RKO (cell line): Measurements from ENCODE around the gene SLC6A5.
A peak's percentile ranks its signal among the peaks of the same experiment; 100 is the strongest.

Experiments
- DNase-seq: peaks from one replicate; pipeline ENCODE4 v3.0.0-alpha.2; 2016; ENCODE audit warnings: low spot score

The SLC6A5 gene

GRCh38 chr11:20596205-20597153 lies 2.9 kb upstream of the SLC6A5 start:
- no peak for DNase-seq

DNA sequence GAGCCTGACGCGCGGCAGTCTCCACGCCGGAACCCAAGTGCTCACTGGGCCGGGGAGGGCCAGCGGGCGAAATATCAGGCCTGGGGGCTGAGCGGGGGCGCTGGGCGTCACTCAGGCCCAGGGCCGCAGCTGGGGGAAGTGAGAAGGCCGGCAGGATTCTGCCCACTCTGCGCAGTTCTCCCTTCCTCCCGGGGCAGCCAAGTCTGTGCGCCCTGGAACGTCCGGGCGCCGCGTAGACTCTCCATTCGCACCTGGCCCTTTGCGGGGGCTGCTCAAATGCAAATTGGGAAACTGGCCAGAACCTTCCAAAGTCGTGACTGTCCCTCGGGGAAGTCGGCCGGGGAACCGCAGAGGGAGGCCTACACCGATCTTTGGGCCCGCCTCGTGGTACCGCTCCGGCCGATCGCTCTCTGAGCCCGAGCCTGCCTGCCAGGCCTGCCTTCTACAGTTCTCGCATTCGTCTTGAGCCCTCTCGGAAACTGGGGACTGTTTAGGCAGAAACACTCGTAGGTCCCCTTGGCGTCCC lies 2.2 kb upstream of the SLC6A5 start:
- no peak for DNase-seq

- DNase-seq, result no peak
Measured at GRCh38 chr11:20597680-20598484, 1.5 kb upstream of the SLC6A5 start.

DNA sequence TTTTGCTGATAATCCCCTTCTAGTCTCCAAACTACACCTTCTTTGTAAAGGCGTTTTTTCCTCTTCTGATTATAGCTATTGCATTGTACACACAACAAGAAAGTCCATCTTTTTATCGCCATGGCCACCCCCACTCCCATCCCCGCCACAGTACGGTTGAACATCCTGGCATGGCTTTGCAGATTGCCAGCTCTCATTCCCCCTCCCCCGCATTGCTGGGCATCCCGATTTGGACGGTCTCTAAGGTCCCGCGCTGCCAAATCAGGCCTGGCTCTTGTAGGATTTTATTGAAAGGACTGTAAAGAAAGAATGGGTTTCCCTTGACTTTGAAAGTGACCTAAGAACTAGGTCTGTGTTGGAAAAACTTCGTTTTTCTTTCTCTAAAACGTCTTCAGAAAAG lies 916 bp upstream of the SLC6A5 start:
- no peak for DNase-seq

GRCh38 chr11:20600020-20600346 lies 575 bp downstream of the SLC6A5 start:
- DNase-seq, result no peak

GRCh38 chr11:20600551-20600950 lies 1.1 kb downstream of the SLC6A5 start:
- no peak for DNase-seq

DNA sequence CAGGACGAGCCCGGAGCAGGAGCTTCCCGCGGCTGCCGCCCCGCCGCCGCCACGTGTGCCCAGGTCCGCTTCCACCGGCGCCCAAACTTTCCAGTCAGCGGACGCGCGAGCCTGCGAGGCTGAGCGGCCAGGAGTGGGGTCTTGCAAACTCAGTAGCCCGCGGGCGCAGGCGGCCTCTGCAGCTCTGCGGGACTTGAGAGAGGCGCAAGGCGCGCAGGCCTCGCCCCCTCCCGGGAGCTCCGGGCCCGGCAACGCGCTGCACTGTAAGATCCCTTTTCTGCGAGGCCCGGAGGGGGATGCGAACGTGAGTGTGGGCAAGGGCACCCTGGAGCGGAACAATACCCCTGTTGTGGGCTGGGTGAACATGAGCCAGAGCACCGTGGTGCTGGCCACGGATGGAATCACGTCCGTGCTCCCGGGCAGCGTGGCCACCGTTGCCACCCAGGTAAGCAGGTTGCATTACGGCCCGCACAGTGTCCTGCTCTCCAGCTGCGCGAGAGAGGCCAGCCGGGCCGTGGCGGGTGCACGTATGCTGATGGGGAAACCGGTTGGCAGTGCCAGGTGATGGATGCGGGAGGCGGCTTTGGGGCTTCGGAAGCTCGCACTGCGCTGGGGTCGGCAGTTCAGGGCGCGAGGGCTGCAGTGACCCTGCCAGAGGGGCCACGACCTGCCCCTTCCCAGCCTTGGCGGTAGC lies 2.0 kb downstream of the SLC6A5 start:
- DNase-seq, result no peak

DNA sequence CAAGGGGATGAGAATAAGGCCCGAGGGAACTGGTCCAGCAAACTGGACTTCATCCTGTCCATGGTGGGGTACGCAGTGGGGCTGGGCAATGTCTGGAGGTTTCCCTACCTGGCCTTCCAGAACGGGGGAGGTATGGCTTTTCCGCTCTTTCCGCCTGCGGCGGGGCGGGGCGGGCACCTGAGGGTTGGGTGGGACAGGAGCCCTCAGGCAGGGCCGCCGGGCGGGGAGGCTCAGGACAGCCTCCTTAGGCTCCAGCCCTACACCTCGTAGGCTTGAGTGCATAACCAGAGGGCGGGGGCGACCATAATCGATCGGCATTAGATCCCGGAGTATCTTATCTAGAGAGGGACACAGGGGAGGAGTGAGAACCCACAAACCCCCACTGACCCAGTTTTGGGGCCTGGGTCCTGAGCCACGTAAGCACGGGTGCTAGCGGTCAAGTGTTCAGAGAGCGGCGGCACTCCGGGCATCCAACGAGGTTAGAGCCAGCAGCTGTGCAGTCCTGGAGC lies 4.9 kb downstream of the SLC6A5 start:
- no peak for DNase-seq

DNA sequence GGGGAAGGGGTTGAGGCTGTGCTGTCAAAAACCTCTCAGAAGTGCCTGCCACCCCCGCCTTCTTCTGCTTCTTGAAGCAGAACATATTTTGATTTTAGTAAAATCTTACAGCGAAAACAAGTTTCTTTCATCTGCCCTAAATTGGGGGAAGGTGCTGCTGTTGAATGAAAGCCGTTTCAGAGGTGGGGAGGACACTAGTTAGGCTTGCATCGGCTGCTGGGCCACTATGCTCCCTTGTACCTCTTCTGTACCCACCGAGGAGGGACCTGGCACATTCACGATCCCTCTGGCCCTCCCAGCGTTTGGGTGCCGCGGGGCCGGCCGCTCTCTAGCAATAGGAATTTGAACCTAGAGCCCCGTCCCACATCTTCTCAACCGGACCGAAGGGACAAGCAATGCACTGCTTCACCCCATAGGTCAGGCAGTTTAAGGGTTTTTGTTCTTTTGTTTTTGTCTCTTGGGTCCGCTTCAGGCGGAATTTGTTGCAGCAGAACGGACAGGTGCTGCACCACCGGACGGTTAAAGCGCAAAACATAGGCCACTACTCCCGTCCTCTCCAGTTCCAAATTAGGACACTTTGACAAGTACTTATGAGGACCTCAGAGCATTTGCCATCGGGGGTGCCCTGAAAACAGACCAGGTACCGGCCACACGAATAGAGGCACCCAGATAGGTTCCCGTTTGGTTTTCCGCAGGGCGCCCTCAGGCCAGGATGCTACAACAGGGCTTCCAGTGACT lies 5.6 kb downstream of the SLC6A5 start:
- no peak for DNase-seq

DNA sequence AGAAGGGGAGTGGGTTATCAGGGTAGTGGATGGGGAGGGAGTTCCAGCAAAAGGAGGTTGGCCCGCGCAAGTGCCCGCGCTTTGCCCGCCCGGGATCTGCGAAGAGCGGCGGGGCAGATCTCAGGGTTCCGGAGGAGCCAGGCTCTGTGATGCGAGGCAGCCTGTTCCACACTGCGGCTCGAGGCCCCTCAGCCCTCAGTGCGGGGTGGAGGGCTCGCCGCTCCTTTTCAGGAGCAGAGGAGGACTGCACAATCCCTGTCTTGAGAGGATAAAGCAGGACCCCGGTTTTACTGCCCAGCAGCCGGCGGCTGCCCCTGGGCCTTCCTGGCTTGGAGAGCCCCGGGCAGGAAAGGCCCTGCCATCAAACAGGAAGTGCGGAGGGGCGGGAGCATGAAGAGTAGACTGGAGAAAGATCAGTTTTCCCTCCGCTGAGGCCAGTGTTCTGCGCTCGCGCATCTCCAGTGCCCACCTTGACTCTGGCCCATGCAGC lies 6.2 kb downstream of the SLC6A5 start:
- DNase-seq, result no peak

GRCh38 chr11:20608934-20609333 lies 9.5 kb downstream of the SLC6A5 start:
- peak; percentile 44 for DNase-seq

DNA sequence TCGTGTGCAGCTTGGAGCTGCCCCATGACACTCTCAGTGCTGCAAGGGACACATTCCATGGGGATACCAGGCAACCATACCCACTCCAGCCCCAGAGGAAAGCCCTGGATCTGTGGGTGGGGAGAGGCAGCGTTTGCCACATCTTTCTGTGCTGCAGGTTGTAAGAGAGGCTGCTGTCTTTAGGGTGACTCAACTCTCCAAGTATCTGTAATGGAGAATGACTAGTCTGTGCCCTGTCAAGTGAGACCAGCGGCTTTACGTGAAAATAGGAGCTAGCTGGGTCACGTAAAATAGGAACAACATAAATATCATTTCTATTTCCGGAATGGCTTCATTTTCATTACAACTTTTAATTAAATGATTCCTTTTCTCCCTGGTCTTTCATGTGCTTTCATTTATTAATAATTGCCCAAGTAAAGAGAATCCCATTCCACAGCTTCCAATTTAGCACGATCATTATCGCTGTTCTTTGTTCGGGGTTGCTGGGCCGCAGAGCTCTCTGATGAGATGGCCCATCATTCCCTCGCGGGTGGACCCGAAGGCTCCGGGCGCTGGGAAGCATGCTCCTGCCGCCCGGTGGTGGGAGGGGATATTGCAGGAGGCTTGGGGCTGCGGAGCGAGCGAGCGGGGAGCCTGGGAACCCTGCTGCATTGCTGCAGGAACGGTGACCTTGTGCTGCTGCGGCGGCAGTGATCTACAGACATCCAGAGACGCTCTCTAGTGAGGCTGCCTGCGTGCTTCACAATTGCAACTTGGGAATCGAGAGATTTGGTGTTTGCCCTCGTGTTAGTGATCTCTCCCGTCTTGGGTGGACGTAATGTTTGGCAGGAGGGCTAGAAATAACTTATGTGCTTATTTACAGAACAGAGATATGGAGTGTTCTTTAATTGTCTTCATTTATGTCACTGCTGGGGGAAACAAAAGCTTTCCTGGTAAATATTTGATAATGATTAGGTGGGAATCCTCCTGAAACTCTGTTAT lies 10.6 kb downstream of the SLC6A5 start:
- peak; percentile 73 for DNase-seq

GRCh38 chr11:20610825-20611224 lies 11.4 kb downstream of the SLC6A5 start:
- no peak for DNase-seq

GRCh38 chr11:20611445-20611844 lies 12.0 kb downstream of the SLC6A5 start:
- DNase-seq, result no peak

GRCh38 chr11:20611892-20612291 lies 12.5 kb downstream of the SLC6A5 start:
- no peak for DNase-seq

DNA sequence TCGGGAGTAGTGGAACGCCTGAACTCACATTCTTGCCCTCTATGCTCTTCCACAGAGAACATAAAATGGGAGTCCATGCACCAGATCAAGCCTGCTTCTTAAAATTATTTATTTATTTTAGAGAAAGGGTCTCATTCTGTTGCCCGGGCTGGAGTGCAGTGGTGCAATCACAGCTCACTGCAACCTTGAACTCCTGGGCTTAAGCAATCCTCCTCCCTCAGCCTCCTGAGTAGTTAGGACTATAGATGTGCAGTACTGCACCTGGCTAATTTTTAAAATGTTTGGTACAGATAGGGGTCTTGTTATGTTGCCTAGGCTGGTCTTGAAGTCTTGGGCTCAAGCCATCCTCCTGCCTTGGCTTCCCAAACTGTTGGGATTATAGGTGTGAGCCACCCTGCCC lies 13.0 kb downstream of the SLC6A5 start:
- no peak for DNase-seq

GRCh38 chr11:20616920-20617319 lies 17.5 kb downstream of the SLC6A5 start:
- no peak for DNase-seq

- DNase-seq, result no peak
Measured at GRCh38 chr11:20617346-20618005, 18.1 kb downstream of the SLC6A5 start.

DNA sequence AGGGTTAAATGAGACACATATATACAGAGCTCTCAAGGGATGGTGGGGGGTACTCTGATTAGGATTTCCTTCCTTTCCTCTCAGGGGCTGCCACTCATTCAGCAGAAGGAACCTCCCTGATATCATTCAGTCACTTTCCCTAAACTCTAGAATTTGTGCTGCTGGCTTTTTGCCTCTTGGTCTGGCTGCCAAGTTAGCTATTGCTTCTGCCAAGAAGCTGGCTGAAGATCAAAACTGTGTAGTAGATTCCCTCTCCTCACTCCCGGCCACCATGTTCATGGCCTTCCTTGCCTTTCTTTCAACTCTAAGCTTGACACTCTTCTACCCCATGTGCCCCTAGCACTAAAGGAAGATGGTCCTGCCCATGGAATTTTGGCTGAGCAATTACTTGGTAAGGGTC lies 18.7 kb downstream of the SLC6A5 start:
- DNase-seq, result no peak

- DNase-seq, result no peak
Measured at GRCh38 chr11:20620988-20621387, 21.6 kb downstream of the SLC6A5 start.
